ENCODE measurements around the gene GMDS. TPM values are rescaled to one million over a fixed set of nuclear protein-coding genes. Genes with fewer than 3 reads are reported as not detected.

The GMDS gene
- total and polyA plus RNA-seq, 2 of the 8 experiments (the other 6 are each of a cell fraction or from before 2014, with no cell fraction given): 16.8 to 50.0 TPM

GRCh38 chr6:2029130-2029794 is 216.1 kb downstream of the GMDS start:
- Histone ChIP-seq H3K36me3 (ENCODE audit: control insufficient read depth in 2 of 4, insufficient read depth in 4 of 4, low read length in 3 of 4) (no peaks in the 10 kb centered on the region), H2BK15ac (ENCODE audit: low read length) (no peak overlapping the region), H2BK5ac (ENCODE audit: low read depth, low read length) (no peak overlapping the region), H3K4me2 (ENCODE audit: insufficient read depth in 1 of 2, low read depth in 2 of 2, low read length in 2 of 2) (no peak overlapping the region), H3K27me3 (replicated peaks in 1 of 4; ENCODE audit: control insufficient read depth in 3 of 4, extremely low read depth in 1 of 4, insufficient read depth in 3 of 4, low read length in 3 of 4) (no peaks in the 10 kb centered on the region), H4K8ac (ENCODE audit: extremely low read depth, insufficient read depth, low read length) (no peak overlapping the region), H3K79me2 (ENCODE audit: control insufficient read depth in 1 of 2, insufficient read depth in 2 of 2, low read length in 2 of 2) (no peaks in the 10 kb centered on the region), H3K27ac (ENCODE audit: low read depth, low read length) (no peak overlapping the region), H3K4me1 (replicated peaks in 1 of 4; ENCODE audit: control insufficient read depth in 3 of 4, insufficient read depth in 4 of 4, low read length in 3 of 4) (peaks cover 0 to 4% (median 2%) of the 10 kb centered on the region in 4 experiments; a peak in 2 of 7 replicates), H3K9me3 (ENCODE audit: insufficient read depth in 2 of 2, low read depth in 1 of 2, low read length in 1 of 2) (no peaks in the 10 kb centered on the region), H2AFZ (ENCODE audit: low read length) (no peak overlapping the region), H3K14ac (ENCODE audit: insufficient read length) (no peak overlapping the region), H3K79me1 (ENCODE audit: low read depth, low read length) (peaks cover 2% of the 10 kb centered on the region; the same call in 1 of the 2 replicates), H2BK12ac (ENCODE audit: low read depth, low read length) (no peak overlapping the region), H3K18ac (ENCODE audit: extremely low read depth, low read length) (no peak overlapping the region), H3K23me2 (ENCODE audit: low read depth, low read length) (no peaks in the 10 kb centered on the region; the same call in 1 of the 2 replicates), H4K91ac (replicated peaks; ENCODE audit: insufficient read length, low read length) (no peak overlapping the region), H4K20me1 (replicated peaks in 1 of 2; ENCODE audit: control insufficient read depth in 1 of 2, insufficient read depth in 2 of 2, low read length in 2 of 2) (no peaks in the 10 kb centered on the region), H3K23ac (ENCODE audit: insufficient read length) (no peak overlapping the region), H2AK5ac (ENCODE audit: low read depth, low read length) (no peak overlapping the region), H4K5ac (ENCODE audit: insufficient read length, low read depth, low read length) (no peak overlapping the region), H2BK120ac (replicated peaks; ENCODE audit: low read depth, low read length) (no peak overlapping the region), H2BK20ac (ENCODE audit: low read length) (no peak overlapping the region), H3K9ac (replicated peaks in 1 of 4; ENCODE audit: extremely low read depth in 1 of 4, low read depth in 3 of 4, low read length in 3 of 4) (no peak overlapping the region), H3K4ac (replicated peaks; ENCODE audit: insufficient read length, low read depth, low read length) (no peak overlapping the region), H3K56ac (replicated peaks; ENCODE audit: insufficient read length, low read depth, low read length) (no peak overlapping the region), H3K4me3 (ENCODE audit: extremely low read depth in 1 of 4, insufficient read depth in 2 of 4, low read depth in 3 of 4, low read length in 4 of 4) (no peak overlapping the region)
- FAIRE-seq (no peak), DNase-seq (ENCODE audit: low read depth in 1 of 2, low spot score in 2 of 2) (no peak)
- no peak for TF ChIP-seq SP4 (IDR thresholded peaks at IDR 0.05; ENCODE audit: low read length)
- no peak for TF ChIP-seq CEBPB (IDR thresholded peaks at IDR 0.05; ENCODE audit: low read depth, low read length)
- no peak for TF ChIP-seq CHD2 (IDR thresholded peaks at IDR 0.05; ENCODE audit: low read length)
- no peak for TF ChIP-seq SRF (IDR thresholded peaks at IDR 0.05; ENCODE audit: low read depth, low read length)
- no peak for TF ChIP-seq JUND (IDR thresholded peaks at IDR 0.05; ENCODE audit: low read length)
- no peak for TF ChIP-seq GABPA (IDR thresholded peaks at IDR 0.05; ENCODE audit: borderline replicate concordance, insufficient read depth, low read length)
- TF ChIP-seq USF2 (IDR thresholded peaks at IDR 0.05; ENCODE audit: low read length): no peak
- no peak for TF ChIP-seq CREB1 (IDR thresholded peaks at IDR 0.05)
- no peak for TF ChIP-seq MAX (IDR thresholded peaks at IDR 0.05)
- TF ChIP-seq CTBP2 (IDR thresholded peaks at IDR 0.05; ENCODE audit: borderline replicate concordance, insufficient read depth, insufficient read length, low read length): no peak
- TF ChIP-seq POLR2AphosphoS5 (IDR thresholded peaks at IDR 0.05; ENCODE audit: low read depth, low read length): no peak
- no peak for TF ChIP-seq TBP (IDR thresholded peaks at IDR 0.05; ENCODE audit: low read depth, low read length)
- TF ChIP-seq TAF1 (IDR thresholded peaks at IDR 0.05; ENCODE audit: low read depth, low read length): no peak
- TF ChIP-seq KDM4A (IDR thresholded peaks at IDR 0.05; ENCODE audit: low read depth, low read length, severe bottlenecking): no peak
- POLR2A ChIA-PET (ENCODE audit: partially characterized antibody): no interaction called here
- CTCF ChIA-PET (ENCODE audit: partially characterized antibody): no interaction called here
- WGBS, 2 experiments (ENCODE audit: extremely low coverage in 1 of 2, insufficient coverage in 1 of 2, insufficient read length in 1 of 2, insufficient replicate concordance in 2 of 2, low coverage in 1 of 2, low lambda C conversion rate in 2 of 2, missing lambda C conversion rate in 1 of 2): 87% methylated on average over 1 of the region's 1 CpG; no CpG with 5 or more reads in 1 of the 2 experiments
